H1 (cell line): ENCODE measurements around the gene SNED1. TPM values are rescaled to one million over a fixed set of nuclear protein-coding genes. Genes with fewer than 3 reads are reported as not detected.
A peak's percentile ranks its signal among the peaks of the same experiment; 100 is the strongest.

Experiments used
- CTCF ChIA-PET: fragments of 300-600 bp; sonication (Branson Sonifier 250); formaldehyde crosslinking; loops from one replicate; lab custom pipeline; 2021; ENCODE audit not compliant: partially characterized antibody; lab: Charles Lee
- POLR2A ChIA-PET: fragments of 300-600 bp; sonication (Branson Sonifier 250); formaldehyde crosslinking; loops from one replicate; lab custom pipeline; 2021; ENCODE audit warnings: inconsistent platforms; ENCODE audit not compliant: partially characterized antibody; lab: Charles Lee
- DNase-seq, 2 experiments: peaks; one replicate each; pipeline versions ENCODE4 v3.0.0 to v3.0.0-alpha.2; 2010 to 2022; ENCODE audit warnings: low spot score in 2 of 2, low read depth in 1 of 2, mixed read lengths in 1 of 2
- FAIRE-seq: peaks from 2 replicates; lab custom pipeline; 2011; peaks lifted over from hg19 to GRCh38; lab: Jason Lieb, UNC
- H2AFZ ChIP-seq: 2 replicates; pipeline ENCODE4 v1.8.1; 2012; ENCODE audit warnings: low read length, inconsistent platforms
- H2AK5ac ChIP-seq: 2 replicates; pipeline ENCODE4 v1.6.1; 2013; ENCODE audit warnings: low read depth, low read length
- H2BK120ac ChIP-seq: replicated peaks from 2 replicates; pipeline ENCODE3; 2013; ENCODE audit warnings: low read depth, low read length, inconsistent platforms
- H2BK12ac ChIP-seq: 2 replicates; pipeline ENCODE4 v1.6.1; 2013; ENCODE audit warnings: low read depth, low read length
- H2BK15ac ChIP-seq: 2 replicates; pipeline ENCODE4 v1.6.1; 2013; ENCODE audit warnings: low read length
- H2BK20ac ChIP-seq: 2 replicates; pipeline ENCODE4 v1.6.1; 2013; ENCODE audit warnings: low read length
- H2BK5ac ChIP-seq: 2 replicates; pipeline ENCODE4 v1.6.1; 2013; ENCODE audit warnings: low read depth, low read length
- H3K14ac ChIP-seq: 2 replicates; pipeline ENCODE4 v1.6.1; 2013; ENCODE audit warnings: inconsistent platforms; ENCODE audit not compliant: insufficient read length
- H3K18ac ChIP-seq: 2 replicates; pipeline ENCODE4 v1.6.1; 2013; ENCODE audit warnings: low read length; ENCODE audit errors: extremely low read depth
- H3K23ac ChIP-seq: 2 replicates; pipeline ENCODE4 v1.6.1; 2013; ENCODE audit warnings: inconsistent platforms; ENCODE audit not compliant: insufficient read length
- H3K23me2 ChIP-seq: 2 replicates; pipeline ENCODE4 v1.6.1; 2013; ENCODE audit warnings: low read depth, low read length
- H3K27ac ChIP-seq: 2 replicates; pipeline ENCODE4 v1.6.1; 2011; ENCODE audit warnings: low read depth, low read length, inconsistent platforms
- H3K27me3 ChIP-seq, 4 experiments: replicated peaks in 1 of 4; 1 replicate in 1 of 4; 2 replicates in 3 of 4; pipeline versions ENCODE4 v1.6.1 to v1.8.1; 2011 to 2013; ENCODE audit warnings: low read length in 3 of 4, mild to moderate bottlenecking in 3 of 4, inconsistent platforms in 2 of 4, mixed read lengths in 2 of 4, moderate library complexity in 1 of 4; ENCODE audit not compliant: control insufficient read depth in 3 of 4, insufficient read depth in 3 of 4; ENCODE audit errors: extremely low read depth in 1 of 4
- H3K36me3 ChIP-seq, 4 experiments: 2 replicates each; pipeline versions ENCODE4 v1.6.1 to v1.8.1; 2011 to 2013; ENCODE audit warnings: mild to moderate bottlenecking in 4 of 4, low read length in 3 of 4, moderate library complexity in 2 of 4, control low read depth in 1 of 4, inconsistent platforms in 1 of 4; ENCODE audit not compliant: insufficient read depth in 4 of 4, control insufficient read depth in 2 of 4
- H3K4ac ChIP-seq: replicated peaks from 2 replicates; pipeline ENCODE3; 2013; ENCODE audit warnings: low read length, low read depth, mixed read lengths, inconsistent platforms; ENCODE audit not compliant: insufficient read length
- H3K4me1 ChIP-seq, 4 experiments: replicated peaks in 1 of 4; 1 replicate in 1 of 4; 2 replicates in 3 of 4; pipeline versions ENCODE4 v1.6.1 to v1.8.1; 2011 to 2013; ENCODE audit warnings: low read length in 3 of 4, inconsistent platforms in 2 of 4, mixed read lengths in 1 of 4; ENCODE audit not compliant: insufficient read depth in 4 of 4, control insufficient read depth in 3 of 4
- H3K4me2 ChIP-seq, 2 experiments: 2 replicates each; pipeline versions ENCODE4 v1.6.1 to v1.8.1; 2011 to 2013; ENCODE audit warnings: low read depth in 2 of 2, low read length in 2 of 2, control low read depth in 1 of 2, inconsistent platforms in 1 of 2, mild to moderate bottlenecking in 1 of 2; ENCODE audit not compliant: insufficient read depth in 1 of 2
- H3K4me3 ChIP-seq, 4 experiments: fragments of 200-600, 300-600 bp in 1 of 4; sonication (generic), shearing (Covaris generic), sonication (Bioruptor Twin) in 1 of 4; 2 replicates each; pipeline versions ENCODE4 v1.5.1 to v1.8.1; 2011 to 2016; ENCODE audit warnings: low read length in 4 of 4, low read depth in 3 of 4, control low read depth in 2 of 4, inconsistent platforms in 2 of 4, mild to moderate bottlenecking in 2 of 4, mixed read lengths in 1 of 4, moderate library complexity in 1 of 4; ENCODE audit not compliant: insufficient read depth in 2 of 4; ENCODE audit errors: extremely low read depth in 1 of 4
- H3K56ac ChIP-seq: replicated peaks from 2 replicates; pipeline ENCODE3; 2013; ENCODE audit warnings: low read depth, mild to moderate bottlenecking, mixed read lengths, low read length, inconsistent platforms; ENCODE audit not compliant: insufficient read length
- H3K79me1 ChIP-seq: 2 replicates; pipeline ENCODE4 v1.6.1; 2013; ENCODE audit warnings: low read depth, low read length, control low read depth
- H3K79me2 ChIP-seq, 2 experiments: 2 replicates each; pipeline versions ENCODE4 v1.6.1 to v1.8.1; 2012 to 2013; ENCODE audit warnings: low read length in 2 of 2, mild to moderate bottlenecking in 2 of 2, inconsistent platforms in 1 of 2; ENCODE audit not compliant: insufficient read depth in 2 of 2, control insufficient read depth in 1 of 2
- H3K9ac ChIP-seq, 4 experiments: replicated peaks in 1 of 4; 1 replicate in 1 of 4; 2 replicates in 3 of 4; pipeline versions ENCODE4 v1.6.1 to v1.8.1; 2011 to 2013; ENCODE audit warnings: low read depth in 3 of 4, low read length in 3 of 4, control low read depth in 2 of 4, mild to moderate bottlenecking in 2 of 4, moderate library complexity in 2 of 4, inconsistent platforms in 1 of 4; ENCODE audit errors: extremely low read depth in 1 of 4
- H3K9me3 ChIP-seq, 2 experiments: 2 replicates each; pipeline versions ENCODE4 v1.6.1 to v1.8.1; 2012 to 2013; ENCODE audit warnings: mild to moderate bottlenecking in 2 of 2, moderate library complexity in 2 of 2, control low read depth in 1 of 2, inconsistent platforms in 1 of 2, low read depth in 1 of 2, low read length in 1 of 2, mixed read lengths in 1 of 2; ENCODE audit not compliant: insufficient read depth in 2 of 2
- H4K20me1 ChIP-seq, 2 experiments: replicated peaks in 1 of 2; 2 replicates each; pipeline versions ENCODE3 to v1.8.1; 2011 to 2013; ENCODE audit warnings: inconsistent platforms in 2 of 2, low read length in 2 of 2, mild to moderate bottlenecking in 1 of 2; ENCODE audit not compliant: insufficient read depth in 2 of 2, control insufficient read depth in 1 of 2
- H4K5ac ChIP-seq: 2 replicates; pipeline ENCODE4 v1.6.1; 2013; ENCODE audit warnings: low read length, low read depth, mixed read lengths, inconsistent platforms; ENCODE audit not compliant: insufficient read length
- H4K8ac ChIP-seq: 2 replicates; pipeline ENCODE4 v1.8.0; 2013; ENCODE audit warnings: mild to moderate bottlenecking, moderate library complexity, low read length, inconsistent platforms; ENCODE audit not compliant: insufficient read depth; ENCODE audit errors: extremely low read depth
- H4K91ac ChIP-seq: replicated peaks from 2 replicates; pipeline ENCODE3; 2013; ENCODE audit warnings: low read length, mixed read lengths, inconsistent platforms; ENCODE audit not compliant: insufficient read length
- CHD1 ChIP-seq: IDR thresholded peaks from 2 replicates; pipeline ENCODE4 v1.6.1; 2012; ENCODE audit warnings: low read depth, low read length, improper control_type of control experiment
- CREB1 ChIP-seq: IDR thresholded peaks from 2 replicates; pipeline ENCODE4 v1.6.1; 2012; ENCODE audit warnings: inconsistent platforms
- EGR1 ChIP-seq: IDR thresholded peaks from 2 replicates; pipeline ENCODE4 v1.6.1; 2011; ENCODE audit warnings: low read depth, low read length, borderline replicate concordance
- HDAC6 ChIP-seq: IDR thresholded peaks from one replicate; pipeline ENCODE4 v1.7.1; 2012; ENCODE audit warnings: low read depth, mild to moderate bottlenecking, inconsistent platforms, low read length, moderate library complexity
- KDM5A ChIP-seq: fragments of 200-600 bp; IDR thresholded peaks from 2 replicates; pipeline ENCODE4 v1.7.1; 2012; ENCODE audit warnings: mild to moderate bottlenecking, low read length, inconsistent platforms, mixed read lengths
- RBBP5 ChIP-seq: IDR thresholded peaks from 2 replicates; pipeline ENCODE4 v1.7.1; 2012; ENCODE audit warnings: low read depth, mild to moderate bottlenecking, inconsistent platforms, low read length, moderate library complexity, borderline replicate concordance
- TAF1 ChIP-seq: IDR thresholded peaks from 2 replicates; pipeline ENCODE4 v1.6.1; 2011; ENCODE audit warnings: mild to moderate bottlenecking, low read depth, low read length
- TAF7 ChIP-seq: optimal IDR thresholded peaks from 2 replicates; pipeline ENCODE3; 2011; ENCODE audit warnings: low read depth, mild to moderate bottlenecking, inconsistent platforms, low read length, moderate library complexity, borderline replicate concordance
- TBP ChIP-seq: IDR thresholded peaks from 2 replicates; pipeline ENCODE4 v1.6.1; 2011; ENCODE audit warnings: low read depth, low read length, improper control_type of control experiment
- TEAD4 ChIP-seq: IDR thresholded peaks from 2 replicates; pipeline ENCODE4 v1.6.1; 2012; ENCODE audit warnings: low read depth, low read length, inconsistent platforms, mixed read lengths
- WGBS, 2 experiments: shearing (Covaris generic) in 1 of 2; methylation state at CpG; one replicate each; pipeline versions ENCODE4 v1.1.6 to v1.1.7; 2013 to 2015; ENCODE audit warnings: low lambda C conversion rate in 2 of 2, mixed read lengths in 2 of 2, inconsistent platforms in 1 of 2, low coverage in 1 of 2, missing lambda C conversion rate in 1 of 2; ENCODE audit not compliant: insufficient replicate concordance in 2 of 2, insufficient coverage in 1 of 2, insufficient read length in 1 of 2; ENCODE audit errors: extremely low coverage in 1 of 2, missing lambda C conversion rate in 1 of 2; 5-methylcytosine and 5-hydroxymethylcytosine counted together
- polyA plus RNA-seq, 7 experiments: library from polyadenylated mRNA; depleted of rRNA in 3 of 7; stranded (reverse) in 5 of 7; unstranded in 2 of 7; fragments of >200 nt in 5 of 7; fragments of 200-250 nt in 2 of 7; gene quantifications; 1 replicate in 5 of 7; 2 replicates in 1 of 7; 4 replicates in 1 of 7; pipeline versions ENCODE4 v1.2.1 to v1.2.3, GENCODE V29; 2011 to 2013; ENCODE audit warnings: missing spikeins in 2 of 7, mixed read lengths in 2 of 7
- total RNA-seq: library from RNA; stranded (reverse); fragmentation: NEBNext Ultra II Directional; extraction: Animal tissue kit (Norgen Biotek cat#: 25700); gene quantifications from 2 replicates; pipeline ENCODE4 v1.2.1, GENCODE V29; 2021

SNED1 gene
- total and polyA plus RNA-seq, 2 of the 8 experiments (the other 6 are each of a cell fraction or from before 2014, with no cell fraction given): 1.9 TPM

GRCh38 chr2:241035142-241035817 lies 36.9 kb downstream of the SNED1 start:
- FAIRE-seq (no peak), DNase-seq (peak in 1 of 2 experiments; percentile 83)
- no peaks in the 10 kb centered on the region for H3K36me3 ChIP-seq
- TF ChIP-seq HDAC6 (no peak), TEAD4 (no peak), TAF7 (peak; percentile 16), CHD1 (no peak), EGR1 (no peak), RBBP5 (0 out of 2 replicates have a peak, but pooled peaks have one; percentile 34), KDM5A (no peak), TBP (no peak), TAF1 (0 out of 2 replicates have a peak, but pooled peaks have one; percentile 36), CREB1 (no peak)
- peaks cover 9% of the 10 kb centered on the region; the same call in 1 of the 2 replicates for H3K23me2 ChIP-seq
- peak overlapping the region; percentile 40; the same call in 1 of the 2 replicates for H2AFZ ChIP-seq
- H3K4me1 ChIP-seq: peaks cover 0 to 16% (median 8%) of the 10 kb centered on the region in 4 experiments; a peak in 6 of 7 replicates
- peak overlapping the region; percentile 83 for H3K18ac ChIP-seq
- no peak overlapping the region for H4K91ac ChIP-seq
- no peak overlapping the region for H2BK20ac ChIP-seq
- no peak overlapping the region for H3K4ac ChIP-seq
- H2AK5ac ChIP-seq: no peak overlapping the region
- H3K79me1 ChIP-seq: no peaks in the 10 kb centered on the region
- H3K4me3 ChIP-seq: peak overlapping the region in 1 of 4 experiments; percentile 51; a peak in 3 of 8 replicates
- no peaks in the 10 kb centered on the region for H3K79me2 ChIP-seq
- H4K8ac ChIP-seq: no peak overlapping the region; the same call in 1 of the 2 replicates
- H3K27ac ChIP-seq: no peak overlapping the region
- 25% methylated on average over 20 of the region's 31 CpGs; no CpG with 5 or more reads in 1 of the 2 experiments for WGBS, 2 experiments
- no peaks in the 10 kb centered on the region for H3K9me3 ChIP-seq
- H3K14ac ChIP-seq: no peak overlapping the region
- ChIA-PET CTCF (no interaction called here), POLR2A (interaction anchor here (1.3 kb wide), 1 partner anchor 26 kb away, joined by 4 read pairs; no protein-coding TSS in a partner anchor)
- no peaks in the 10 kb centered on the region for H4K20me1 ChIP-seq
- no peak overlapping the region for H3K56ac ChIP-seq
- H2BK15ac ChIP-seq: peak overlapping the region; percentile 25; the same call in 1 of the 2 replicates
- H4K5ac ChIP-seq: no peak overlapping the region
- no peak overlapping the region for H2BK5ac ChIP-seq
- peaks cover 0 to 33% (median 19%) of the 10 kb centered on the region in 4 experiments; a peak in 4 of 7 replicates for H3K27me3 ChIP-seq
- no peak overlapping the region for H2BK120ac ChIP-seq
- no peak overlapping the region for H2BK12ac ChIP-seq
- no peak overlapping the region for H3K23ac ChIP-seq
- H3K9ac ChIP-seq: no peak overlapping the region
- H3K4me2 ChIP-seq: peak overlapping the region; percentile 58 to 63
